Measurements from ENCODE around the gene QRFPR.

The QRFPR gene

DNA sequence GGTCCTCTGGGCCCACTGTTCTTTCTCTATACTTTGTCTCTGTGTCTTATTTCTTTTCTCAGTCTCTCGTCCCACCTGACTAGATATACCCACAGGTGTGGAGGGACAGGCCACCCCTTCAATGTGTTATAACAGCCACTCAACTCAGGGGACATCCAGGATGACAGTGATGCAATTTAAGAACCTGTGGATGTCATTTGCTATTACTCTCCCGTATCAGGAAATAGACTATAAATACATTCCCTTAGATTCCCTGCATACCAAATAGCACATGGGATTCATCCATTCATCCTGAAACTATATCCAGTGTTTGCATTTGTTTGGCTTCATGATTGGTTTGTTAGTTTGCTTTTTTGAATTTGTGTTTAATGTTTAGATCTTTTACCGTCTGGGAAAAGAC is 16.6 kb upstream of the QRFPR start:
- Histone ChIP-seq H3K4me1 (ENCODE audit: insufficient read depth, insufficient read length) (no peaks in the 10 kb centered on the region), H3K36me3 (ENCODE audit: insufficient read depth, insufficient read length, low read length) (no peaks in the 10 kb centered on the region), H3K4me3 (ENCODE audit: insufficient read length, low read depth) (no peak overlapping the region), H3K9ac (ENCODE audit: insufficient read length, low read depth) (no peak overlapping the region), H3K27me3 (ENCODE audit: insufficient read depth, insufficient read length) (no peaks in the 10 kb centered on the region), H3K9me3 (ENCODE audit: insufficient read depth, low read length) (no peaks in the 10 kb centered on the region)
- DNase-seq (ENCODE audit: low read depth, low spot score): no peak
- TF ChIP-seq SUZ12 (IDR thresholded peaks at IDR 0.05; ENCODE audit: extremely low read depth, insufficient read depth, insufficient read length): no peak
- no peak for TF ChIP-seq YY1 (IDR thresholded peaks at IDR 0.05; ENCODE audit: insufficient read depth, insufficient read length)
- TF ChIP-seq ZNF274 (IDR thresholded peaks at IDR 0.05; ENCODE audit: low read depth, low read length): no peak

DNA sequence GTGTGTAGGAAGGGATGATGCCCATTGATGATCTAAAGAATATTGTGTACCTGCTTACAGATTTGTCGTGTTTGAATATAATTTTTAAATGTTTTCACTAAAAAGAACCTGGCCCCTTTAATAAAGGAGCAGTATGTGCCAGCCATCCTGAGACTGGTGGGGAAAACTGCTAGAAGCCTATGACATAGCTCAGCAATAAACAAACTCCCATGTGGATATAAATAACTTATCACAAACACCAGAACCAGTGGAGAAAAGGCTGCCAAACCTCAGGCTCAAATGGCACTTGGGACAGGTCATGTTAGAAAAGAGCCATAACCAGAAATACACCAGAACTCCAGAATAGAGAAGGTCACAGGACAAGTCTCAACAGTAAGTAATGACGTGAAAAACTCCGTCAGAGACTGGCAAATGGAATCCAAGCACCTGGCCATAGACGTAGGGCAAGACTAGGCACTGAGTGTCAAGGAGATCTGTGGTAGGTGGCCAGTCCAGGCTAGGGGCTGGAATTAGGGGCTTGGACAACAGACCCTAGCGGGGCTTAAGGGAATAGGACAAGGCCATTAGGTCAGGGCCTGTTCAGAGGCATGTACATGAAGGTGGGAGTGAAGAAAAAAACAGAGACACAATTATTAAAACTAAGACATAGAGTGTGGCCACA is 11.7 kb upstream of the QRFPR start:
- H3K4me3 ChIP-seq (ENCODE audit: insufficient read length, low read depth): no peak overlapping the region
- no peak for DNase-seq (ENCODE audit: low read depth, low spot score)
- peaks cover 5% of the 10 kb centered on the region; the same call in 1 of the 2 replicates for H3K9me3 ChIP-seq (ENCODE audit: insufficient read depth, low read length)
- H3K27me3 ChIP-seq (ENCODE audit: insufficient read depth, insufficient read length): no peaks in the 10 kb centered on the region
- H3K36me3 ChIP-seq (ENCODE audit: insufficient read depth, insufficient read length, low read length): no peaks in the 10 kb centered on the region
- H3K4me1 ChIP-seq (ENCODE audit: insufficient read depth, insufficient read length): no peaks in the 10 kb centered on the region
- TF ChIP-seq YY1 (IDR thresholded peaks at IDR 0.05; ENCODE audit: insufficient read depth, insufficient read length) (no peak), ZNF274 (IDR thresholded peaks at IDR 0.05; ENCODE audit: low read depth, low read length) (no peak), SUZ12 (IDR thresholded peaks at IDR 0.05; ENCODE audit: extremely low read depth, insufficient read depth, insufficient read length) (no peak)
- H3K9ac ChIP-seq (ENCODE audit: insufficient read length, low read depth): no peak overlapping the region

DNA sequence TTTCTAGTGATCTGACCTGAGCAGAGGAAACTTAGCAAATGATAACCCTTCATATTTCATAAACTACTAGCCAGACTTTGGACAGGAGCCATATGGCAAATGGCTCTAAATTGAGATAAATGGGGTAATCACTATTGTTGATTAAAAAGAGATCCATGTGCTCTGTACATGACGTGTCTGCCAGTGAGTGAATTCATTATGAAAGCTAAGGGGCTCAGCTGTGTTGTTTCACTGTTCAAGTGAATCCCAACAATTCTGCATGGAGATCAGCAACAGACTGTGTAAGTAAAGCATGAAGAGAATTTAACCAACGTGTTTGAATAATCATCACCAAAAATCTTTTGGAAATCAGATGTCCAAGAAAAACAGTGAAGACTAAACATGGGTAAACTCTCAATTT is 9.5 kb upstream of the QRFPR start:
- H3K27me3 ChIP-seq (ENCODE audit: insufficient read depth, insufficient read length): no peaks in the 10 kb centered on the region
- H3K36me3 ChIP-seq (ENCODE audit: insufficient read depth, insufficient read length, low read length): no peaks in the 10 kb centered on the region
- no peak overlapping the region for H3K4me3 ChIP-seq (ENCODE audit: insufficient read length, low read depth)
- H3K9me3 ChIP-seq (ENCODE audit: insufficient read depth, low read length): peaks cover 5% of the 10 kb centered on the region; the same call in 1 of the 2 replicates
- H3K9ac ChIP-seq (ENCODE audit: insufficient read length, low read depth): no peak overlapping the region
- DNase-seq (ENCODE audit: low read depth, low spot score): no peak
- TF ChIP-seq ZNF274 (IDR thresholded peaks at IDR 0.05; ENCODE audit: low read depth, low read length): no peak
- TF ChIP-seq YY1 (IDR thresholded peaks at IDR 0.05; ENCODE audit: insufficient read depth, insufficient read length): no peak
- TF ChIP-seq SUZ12 (IDR thresholded peaks at IDR 0.05; ENCODE audit: extremely low read depth, insufficient read depth, insufficient read length): no peak
- H3K4me1 ChIP-seq (ENCODE audit: insufficient read depth, insufficient read length): no peaks in the 10 kb centered on the region

DNA sequence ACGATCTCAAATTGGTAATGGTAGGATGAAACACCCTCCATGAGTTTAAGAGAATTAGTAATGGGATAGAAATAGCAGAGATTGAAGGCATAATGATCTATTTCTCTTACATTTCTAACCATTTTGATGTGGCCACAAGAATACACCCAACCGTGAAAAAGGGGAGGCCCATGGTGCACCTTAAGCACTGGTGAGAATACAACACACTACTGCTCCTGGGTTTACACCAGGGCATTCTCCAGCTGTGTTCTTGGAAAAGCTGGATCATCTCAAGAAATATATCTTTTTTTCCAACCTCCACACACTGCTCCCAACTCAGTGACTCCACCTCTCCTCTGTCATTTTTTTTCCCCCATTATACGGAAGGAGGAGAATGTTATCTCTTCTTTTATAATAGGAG is 1.5 kb downstream of the QRFPR start:
- no peak for TF ChIP-seq YY1 (IDR thresholded peaks at IDR 0.05; ENCODE audit: insufficient read depth, insufficient read length)
- TF ChIP-seq ZNF274 (IDR thresholded peaks at IDR 0.05; ENCODE audit: low read depth, low read length): no peak
- TF ChIP-seq SUZ12 (IDR thresholded peaks at IDR 0.05; ENCODE audit: extremely low read depth, insufficient read depth, insufficient read length): no peak
- Histone ChIP-seq H3K27me3 (ENCODE audit: insufficient read depth, insufficient read length) (peaks cover 28% of the 10 kb centered on the region), H3K36me3 (ENCODE audit: insufficient read depth, insufficient read length, low read length) (no peaks in the 10 kb centered on the region), H3K9ac (ENCODE audit: insufficient read length, low read depth) (no peak overlapping the region), H3K4me3 (ENCODE audit: insufficient read length, low read depth) (no peak overlapping the region), H3K9me3 (ENCODE audit: insufficient read depth, low read length) (no peaks in the 10 kb centered on the region), H3K4me1 (ENCODE audit: insufficient read depth, insufficient read length) (no peaks in the 10 kb centered on the region)
- DNase-seq (ENCODE audit: low read depth, low spot score): no peak

DNA sequence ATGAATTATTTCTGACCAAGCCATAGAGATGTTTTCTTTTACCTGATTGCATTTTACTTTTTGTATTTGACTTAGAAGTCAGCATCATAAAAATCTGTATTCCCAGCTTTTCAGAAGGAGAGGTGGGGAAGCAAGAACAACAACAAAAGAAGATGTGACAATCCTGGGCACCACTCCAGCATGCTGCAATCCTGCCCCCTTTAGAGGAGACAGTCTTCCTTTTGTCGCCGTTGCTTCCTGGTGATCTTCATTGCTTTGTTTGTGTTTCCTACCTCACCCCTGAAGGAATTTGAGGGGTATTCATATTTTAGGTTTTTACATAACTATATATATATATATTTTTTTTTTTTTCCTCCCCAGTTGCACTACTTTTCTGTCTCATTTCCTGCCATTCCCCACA is 3.7 kb downstream of the QRFPR start:
- no peak for DNase-seq (ENCODE audit: low read depth, low spot score)
- Histone ChIP-seq H3K9ac (ENCODE audit: insufficient read length, low read depth) (no peak overlapping the region), H3K9me3 (ENCODE audit: insufficient read depth, low read length) (no peaks in the 10 kb centered on the region), H3K4me1 (ENCODE audit: insufficient read depth, insufficient read length) (no peaks in the 10 kb centered on the region), H3K4me3 (ENCODE audit: insufficient read length, low read depth) (no peak overlapping the region), H3K27me3 (ENCODE audit: insufficient read depth, insufficient read length) (peaks cover 28% of the 10 kb centered on the region), H3K36me3 (ENCODE audit: insufficient read depth, insufficient read length, low read length) (no peaks in the 10 kb centered on the region)
- TF ChIP-seq YY1 (IDR thresholded peaks at IDR 0.05; ENCODE audit: insufficient read depth, insufficient read length): no peak
- TF ChIP-seq SUZ12 (IDR thresholded peaks at IDR 0.05; ENCODE audit: extremely low read depth, insufficient read depth, insufficient read length): no peak
- no peak for TF ChIP-seq ZNF274 (IDR thresholded peaks at IDR 0.05; ENCODE audit: low read depth, low read length)

DNA sequence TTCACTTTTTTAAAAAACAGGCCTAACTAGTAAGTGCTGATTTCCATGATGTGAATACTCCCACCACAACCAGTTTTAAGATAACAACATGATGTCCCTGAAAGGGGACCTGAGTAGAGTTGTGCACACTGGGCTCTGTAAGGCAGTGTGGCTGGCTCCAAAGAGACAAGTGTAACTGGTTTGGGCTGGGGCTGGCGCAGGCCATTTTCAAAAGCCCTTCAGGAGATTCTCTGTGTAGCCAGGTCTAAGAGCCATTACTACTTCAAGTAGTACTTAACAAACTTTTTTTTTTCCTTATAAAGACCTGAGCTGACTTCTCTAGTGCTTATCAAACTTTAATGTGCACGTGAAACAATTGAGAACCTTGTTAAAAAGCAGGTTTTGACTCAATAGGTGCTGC is 4.3 kb downstream of the QRFPR start:
- DNase-seq (ENCODE audit: low read depth, low spot score): no peak
- Histone ChIP-seq H3K27me3 (ENCODE audit: insufficient read depth, insufficient read length) (peaks cover 27% of the 10 kb centered on the region), H3K4me3 (ENCODE audit: insufficient read length, low read depth) (no peak overlapping the region), H3K9me3 (ENCODE audit: insufficient read depth, low read length) (no peaks in the 10 kb centered on the region), H3K9ac (ENCODE audit: insufficient read length, low read depth) (no peak overlapping the region), H3K4me1 (ENCODE audit: insufficient read depth, insufficient read length) (no peaks in the 10 kb centered on the region), H3K36me3 (ENCODE audit: insufficient read depth, insufficient read length, low read length) (no peaks in the 10 kb centered on the region)
- TF ChIP-seq ZNF274 (IDR thresholded peaks at IDR 0.05; ENCODE audit: low read depth, low read length) (no peak), YY1 (IDR thresholded peaks at IDR 0.05; ENCODE audit: insufficient read depth, insufficient read length) (no peak), SUZ12 (IDR thresholded peaks at IDR 0.05; ENCODE audit: extremely low read depth, insufficient read depth, insufficient read length) (no peak)

DNA sequence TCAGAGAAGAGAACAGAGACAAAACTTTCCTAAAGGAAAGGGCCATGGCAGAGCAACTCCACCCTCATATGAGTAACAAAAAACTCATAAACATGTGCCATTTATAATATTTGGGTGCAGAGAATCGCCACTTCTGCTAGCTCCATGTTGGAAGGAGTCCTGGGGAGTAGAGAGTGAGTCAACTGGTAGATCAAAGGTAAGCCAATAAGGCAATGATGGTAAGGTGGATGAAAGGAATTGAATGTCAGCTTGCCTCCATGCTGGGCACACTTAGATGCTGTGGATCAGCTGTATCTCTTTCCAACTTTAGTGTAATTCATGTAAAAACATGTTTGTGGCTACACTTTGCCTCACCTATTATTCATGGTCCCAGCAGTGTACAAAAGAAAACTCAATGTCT is 4.7 kb downstream of the QRFPR start:
- H3K36me3 ChIP-seq (ENCODE audit: insufficient read depth, insufficient read length, low read length): no peaks in the 10 kb centered on the region
- no peak for TF ChIP-seq YY1 (IDR thresholded peaks at IDR 0.05; ENCODE audit: insufficient read depth, insufficient read length)
- TF ChIP-seq SUZ12 (IDR thresholded peaks at IDR 0.05; ENCODE audit: extremely low read depth, insufficient read depth, insufficient read length): no peak
- no peak for TF ChIP-seq ZNF274 (IDR thresholded peaks at IDR 0.05; ENCODE audit: low read depth, low read length)
- no peak overlapping the region for H3K4me3 ChIP-seq (ENCODE audit: insufficient read length, low read depth)
- no peaks in the 10 kb centered on the region for H3K9me3 ChIP-seq (ENCODE audit: insufficient read depth, low read length)
- H3K27me3 ChIP-seq (ENCODE audit: insufficient read depth, insufficient read length): peaks cover 24% of the 10 kb centered on the region
- no peaks in the 10 kb centered on the region for H3K4me1 ChIP-seq (ENCODE audit: insufficient read depth, insufficient read length)
- no peak for DNase-seq (ENCODE audit: low read depth, low spot score)
- no peak overlapping the region for H3K9ac ChIP-seq (ENCODE audit: insufficient read length, low read depth)

All from NT2/D1 (cell line).